Activated CD8-positive, alpha-beta memory T cell treated with anti-CD3 and anti-CD28 coated beads for 48 hours (primary cell): ENCODE data around the gene SLC39A12.
"Not testable (repeated sequence)": the region's sequence is repeated elsewhere in the genome, so short reads cannot be mapped to it uniquely, and the experiment has no call there.

ENCODE experiments used
- DNase-seq, 3 experiments: peaks; one replicate each; pipeline ENCODE4 v3.0.0-alpha.2; 2020; ENCODE audit warnings: low read depth in 2 of 3, low spot score in 2 of 3

Gene SLC39A12

DNA sequence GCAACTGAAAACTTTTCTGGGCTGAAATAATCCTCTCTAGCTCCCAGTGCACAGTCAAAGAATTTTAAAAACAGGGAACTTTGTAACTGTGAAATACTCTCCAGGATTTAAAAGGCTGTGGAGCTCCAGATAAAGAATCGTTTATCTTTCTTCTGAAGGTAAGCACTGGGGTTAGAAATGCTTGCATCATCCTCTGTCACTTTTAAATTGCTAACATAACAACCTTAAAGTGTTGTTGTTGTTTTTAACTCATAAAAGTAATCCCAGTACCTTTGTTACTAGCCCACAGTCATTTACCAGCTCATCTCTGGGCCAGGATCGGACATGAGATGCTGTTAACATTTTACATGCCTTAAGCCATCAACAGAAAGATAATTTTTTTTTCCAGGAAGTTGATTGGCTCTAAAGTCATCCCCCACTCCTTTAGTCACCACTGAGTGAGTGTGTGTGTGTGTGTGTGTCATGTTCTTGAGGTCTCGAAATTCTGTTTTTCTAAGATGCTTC, at the start of gene SLC39A12:
Gene SLC39A12 (plus strand): TSS at position 51 of the 504 bp plus-strand sequence. CDS start 1,359 bp downstream, outside the sequence.
- no peak for DNase-seq

DNA sequence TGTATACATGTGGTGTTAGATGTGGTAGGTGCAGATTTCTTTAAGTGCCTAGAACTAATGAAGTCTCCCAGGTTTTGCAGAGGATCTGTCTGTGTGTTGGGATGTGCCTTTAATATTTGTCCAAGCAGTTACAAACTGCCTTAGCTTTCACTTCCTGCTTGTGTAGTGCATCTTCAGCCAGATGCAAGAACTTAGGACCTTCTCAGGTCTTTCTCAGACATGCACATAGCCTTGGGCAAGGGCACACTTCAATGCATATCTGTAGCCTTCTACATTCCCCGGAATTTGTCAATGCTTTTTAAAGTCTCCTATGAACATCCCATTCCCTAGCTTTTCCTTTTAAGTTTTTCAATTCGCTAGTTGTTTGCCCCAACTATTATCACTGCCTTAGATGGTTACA, 47.2 kb upstream of the SLC39A12 start:
- no peak for DNase-seq

DNA sequence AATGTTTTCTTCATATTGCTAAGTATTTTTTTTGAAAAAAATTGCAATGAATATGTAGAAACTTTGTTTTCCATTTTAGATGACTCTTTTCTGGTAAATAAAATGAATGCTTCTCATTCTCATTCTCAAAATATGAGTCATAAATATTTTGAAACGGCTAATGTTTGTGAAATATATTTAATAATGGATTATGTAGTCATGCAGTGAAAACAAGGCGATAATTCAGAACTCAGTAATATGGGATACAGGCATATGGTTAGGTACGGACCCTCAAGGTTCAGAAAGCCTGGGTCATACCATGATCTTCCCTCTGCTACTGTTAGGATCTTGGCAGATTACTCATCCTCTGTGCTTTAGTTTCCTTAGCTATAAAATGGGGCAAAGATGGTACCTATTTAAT, 46.2 kb upstream of the SLC39A12 start:
- no peak for DNase-seq

DNA sequence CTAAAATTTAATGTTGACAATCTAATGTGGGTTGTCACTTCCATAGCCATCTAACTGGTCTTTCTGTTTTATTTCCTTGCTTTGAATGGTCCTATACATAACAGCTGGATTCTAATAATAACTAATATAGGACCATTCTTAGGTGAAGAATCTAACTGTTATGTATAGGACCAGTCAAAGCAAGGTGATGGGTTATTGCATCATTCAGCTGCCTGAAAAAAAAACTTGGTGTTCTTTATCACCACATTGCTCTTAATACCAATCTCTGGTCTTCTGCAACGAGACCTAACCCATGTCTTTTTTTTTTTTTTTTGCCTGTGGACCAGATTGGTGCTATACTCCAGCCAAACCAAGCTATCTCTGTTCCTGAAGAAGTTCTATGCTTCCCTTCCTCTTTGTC, 45.7 kb upstream of the SLC39A12 start:
- DNase-seq, result no peak

DNA sequence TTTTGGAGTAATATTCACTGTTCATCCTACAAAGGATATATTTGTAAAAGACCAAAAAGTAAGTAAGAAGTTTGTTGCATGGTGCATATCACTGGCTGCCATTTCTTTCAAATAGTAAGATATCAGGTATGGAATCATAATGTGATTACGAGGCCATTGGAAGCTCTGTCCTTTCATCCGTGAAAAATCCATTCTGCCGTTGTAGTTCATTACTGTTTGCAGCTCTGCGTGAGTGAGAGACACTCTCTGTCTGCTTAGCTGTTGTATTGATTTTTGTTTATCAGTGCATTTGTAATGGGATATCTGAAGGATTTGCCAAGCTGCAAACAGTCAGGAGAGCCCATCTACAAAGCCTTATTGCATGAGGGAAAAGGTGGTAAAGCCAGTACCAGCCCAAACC, 44.1 kb upstream of the SLC39A12 start:
- no peak for DNase-seq

DNA sequence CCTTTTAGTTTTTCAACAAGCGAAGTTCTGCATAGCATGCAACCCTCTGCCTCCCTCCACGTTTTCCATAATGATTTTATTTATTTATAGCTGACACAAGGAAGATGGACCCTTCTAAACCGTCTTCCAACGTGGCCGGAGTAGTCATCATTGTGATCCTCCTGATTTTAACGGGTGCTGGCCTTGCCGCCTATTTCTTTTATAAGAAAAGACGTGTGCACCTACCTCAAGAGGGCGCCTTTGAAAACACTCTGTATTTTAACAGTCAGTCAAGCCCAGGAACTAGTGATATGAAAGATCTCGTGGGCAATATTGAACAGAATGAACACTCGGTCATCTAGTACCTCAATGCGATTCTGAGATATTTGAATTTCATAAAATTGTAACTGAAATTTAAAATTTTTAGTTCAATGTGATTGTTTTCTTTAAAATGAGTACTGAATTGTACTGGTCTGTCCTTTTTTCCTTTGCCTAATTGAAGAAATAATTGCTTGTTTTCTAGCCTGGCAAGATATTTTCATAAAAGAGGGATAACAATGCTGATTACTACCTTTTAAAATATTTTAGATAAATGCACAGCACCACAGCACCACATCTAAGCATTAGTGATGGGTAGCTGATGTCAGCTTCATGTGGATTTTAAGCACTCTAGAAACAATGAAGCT, 41.5 kb upstream of the SLC39A12 start:
- no peak for DNase-seq

DNA sequence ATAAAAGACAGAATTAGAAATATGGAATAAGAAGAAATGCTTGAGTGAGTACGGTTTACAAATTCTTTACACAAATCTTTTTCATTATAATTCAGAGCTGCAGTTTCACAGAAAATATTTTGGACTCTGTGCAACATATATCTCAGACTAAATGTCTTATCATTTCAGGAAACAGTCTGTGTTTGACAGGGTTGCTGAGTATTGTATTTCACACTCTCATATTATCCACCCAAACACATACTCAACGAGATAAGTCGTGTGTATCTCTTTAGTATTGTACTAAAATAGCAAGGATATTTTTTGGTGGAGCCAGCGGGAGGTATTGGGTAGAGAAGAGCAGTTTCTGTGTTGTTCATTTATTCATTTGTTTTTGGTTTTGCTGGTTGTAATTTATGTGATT, 39.0 kb upstream of the SLC39A12 start:
- no peak for DNase-seq

DNA sequence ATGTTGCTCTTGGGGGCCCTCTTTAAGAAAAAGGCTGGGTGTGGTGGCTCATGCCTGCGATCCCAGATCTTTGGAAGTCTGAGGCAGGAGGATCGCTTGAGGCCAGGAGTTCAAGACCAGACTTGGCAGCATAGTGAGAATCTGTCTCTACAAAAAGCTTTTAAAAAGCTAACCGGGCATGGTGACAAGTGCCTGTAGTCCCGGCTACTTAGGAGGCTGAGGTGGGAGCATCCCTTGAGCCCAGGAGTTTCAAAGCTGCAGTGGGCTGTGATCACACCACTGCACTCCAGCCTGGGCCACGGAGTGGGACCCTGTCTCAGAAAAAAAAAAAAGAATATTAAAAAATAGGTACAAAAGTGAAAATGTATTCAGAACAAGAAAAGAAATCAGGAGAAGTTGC, 38.1 kb upstream of the SLC39A12 start:
- DNase-seq, result no peak

DNA sequence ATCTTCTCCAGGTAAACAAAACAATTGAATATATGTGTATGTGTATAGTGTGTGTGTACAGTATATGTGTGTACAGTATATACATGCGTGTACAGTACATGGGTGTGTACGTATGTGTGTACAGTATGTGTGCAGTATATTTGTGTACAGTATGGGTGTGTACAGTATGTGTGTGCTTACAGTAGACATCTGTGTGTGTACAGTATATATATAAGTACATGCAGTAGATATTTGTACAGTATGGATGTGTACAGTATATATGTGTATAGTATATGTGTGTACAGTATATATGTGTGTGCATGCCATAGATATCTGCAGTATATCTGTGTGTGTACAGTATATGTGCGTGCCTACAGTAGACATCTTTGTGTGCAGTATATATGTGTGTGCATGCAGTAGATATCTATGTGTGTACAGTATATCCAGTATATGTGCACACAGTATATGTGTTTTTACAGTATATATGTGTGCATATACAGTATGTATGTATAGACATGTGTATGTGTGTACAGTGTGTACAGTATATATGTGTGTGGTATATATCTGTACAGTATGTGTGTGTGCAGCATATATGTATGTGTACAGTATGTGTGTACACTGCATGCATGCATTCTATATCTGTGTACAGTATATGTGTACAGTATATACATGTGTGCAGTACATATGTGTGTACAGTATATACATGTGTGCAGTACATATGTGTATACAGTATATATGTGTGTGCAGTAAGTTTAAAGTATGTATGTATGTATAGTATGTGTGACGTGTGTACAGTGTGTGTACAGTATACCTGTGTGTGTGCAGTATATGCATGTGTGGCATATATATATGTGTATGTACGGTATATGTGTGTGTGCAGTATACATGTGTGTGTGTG, 37.3 kb upstream of the SLC39A12 start:
- no peak for DNase-seq

DNA sequence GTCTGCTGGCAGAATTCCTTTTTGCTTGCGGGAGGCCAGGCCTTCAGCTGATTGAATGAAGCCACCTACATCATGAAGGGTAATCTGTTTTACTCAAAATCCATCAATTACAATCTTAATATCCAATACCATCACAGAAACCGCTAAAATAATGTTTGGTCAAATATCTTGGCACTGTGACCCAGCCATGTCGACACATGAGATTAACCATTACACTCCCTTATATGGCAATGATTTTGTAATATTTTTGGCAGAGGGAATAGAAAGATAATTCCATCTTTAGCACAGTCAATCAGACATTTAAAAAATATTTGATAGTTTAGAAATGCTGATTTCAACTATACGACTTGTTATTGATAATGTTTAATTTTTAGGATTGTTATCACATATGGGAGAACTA, 36.5 kb upstream of the SLC39A12 start:
- no peak for DNase-seq

DNA sequence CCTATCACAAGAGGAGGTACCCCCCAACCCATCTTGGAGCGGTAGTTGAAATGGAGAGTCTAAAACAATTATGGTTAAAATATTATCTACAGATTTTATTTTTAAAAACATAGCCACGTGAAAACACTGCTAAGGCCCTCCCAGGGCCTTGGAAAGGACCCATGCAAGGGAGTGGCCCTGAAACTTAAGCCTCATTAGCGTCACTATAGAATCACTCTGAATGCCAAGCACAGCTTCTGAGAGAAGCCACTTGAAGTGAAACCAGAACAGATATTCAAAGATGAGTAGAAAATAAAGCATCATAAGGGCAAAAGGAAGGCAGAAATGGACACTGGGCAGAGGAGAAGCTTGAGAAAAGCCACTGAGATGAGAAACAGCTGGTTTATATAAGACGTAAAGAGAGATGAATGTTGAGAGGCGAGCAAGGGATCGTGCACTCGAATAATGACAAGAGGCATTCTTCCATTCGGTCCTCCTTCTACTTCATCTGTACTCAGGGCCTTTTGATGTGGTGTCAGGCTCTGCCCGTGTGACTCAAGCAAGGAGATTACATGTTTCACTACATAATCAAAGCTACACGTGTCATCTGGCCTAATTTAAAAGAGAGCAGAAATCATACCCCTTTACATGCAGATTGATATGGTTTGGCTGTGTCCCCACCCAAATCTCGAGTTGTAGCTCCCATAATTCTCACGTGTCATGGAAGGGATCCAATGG, 33.4 kb upstream of the SLC39A12 start:
- DNase-seq, result no peak

DNA sequence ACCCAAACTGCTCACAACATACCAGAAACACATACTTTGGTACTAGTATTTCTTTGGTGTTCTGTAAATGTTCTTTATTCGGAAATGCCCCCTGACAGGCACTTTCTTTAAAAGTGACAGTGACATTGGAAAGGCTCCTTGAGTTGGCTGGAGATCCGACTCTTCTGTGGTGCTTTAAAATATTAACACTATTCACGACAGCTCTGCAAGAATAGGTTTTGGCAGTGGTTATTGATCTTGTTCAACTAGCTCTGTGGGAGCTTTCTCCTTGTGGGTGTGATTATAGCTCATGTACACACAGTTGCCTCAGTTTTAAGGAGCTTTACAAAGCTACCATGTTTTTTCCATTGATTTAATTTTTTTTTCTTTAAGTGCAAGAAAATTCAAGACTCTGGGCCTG, 30.3 kb upstream of the SLC39A12 start:
- DNase-seq, result no peak

DNA sequence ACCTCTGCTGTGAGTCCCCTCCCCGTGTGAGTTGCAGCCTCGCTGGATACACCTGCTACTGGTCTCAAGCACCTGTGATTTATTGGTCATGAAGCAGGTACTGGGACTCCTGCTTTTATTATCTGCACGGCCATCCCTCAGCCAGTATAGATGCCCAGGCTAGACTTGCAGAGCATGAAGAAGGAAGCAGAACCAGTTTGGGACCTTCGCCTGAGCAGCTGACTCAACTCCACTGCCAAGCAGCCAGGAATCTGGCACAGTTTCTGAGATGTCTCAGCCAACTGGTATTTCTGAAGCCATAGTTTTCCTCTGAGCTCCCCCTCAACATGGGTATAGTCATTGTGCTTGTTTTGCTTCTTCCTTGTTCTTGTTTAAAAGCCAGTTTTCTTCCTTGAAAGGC, 28.0 kb upstream of the SLC39A12 start:
- DNase-seq, result no peak

DNA sequence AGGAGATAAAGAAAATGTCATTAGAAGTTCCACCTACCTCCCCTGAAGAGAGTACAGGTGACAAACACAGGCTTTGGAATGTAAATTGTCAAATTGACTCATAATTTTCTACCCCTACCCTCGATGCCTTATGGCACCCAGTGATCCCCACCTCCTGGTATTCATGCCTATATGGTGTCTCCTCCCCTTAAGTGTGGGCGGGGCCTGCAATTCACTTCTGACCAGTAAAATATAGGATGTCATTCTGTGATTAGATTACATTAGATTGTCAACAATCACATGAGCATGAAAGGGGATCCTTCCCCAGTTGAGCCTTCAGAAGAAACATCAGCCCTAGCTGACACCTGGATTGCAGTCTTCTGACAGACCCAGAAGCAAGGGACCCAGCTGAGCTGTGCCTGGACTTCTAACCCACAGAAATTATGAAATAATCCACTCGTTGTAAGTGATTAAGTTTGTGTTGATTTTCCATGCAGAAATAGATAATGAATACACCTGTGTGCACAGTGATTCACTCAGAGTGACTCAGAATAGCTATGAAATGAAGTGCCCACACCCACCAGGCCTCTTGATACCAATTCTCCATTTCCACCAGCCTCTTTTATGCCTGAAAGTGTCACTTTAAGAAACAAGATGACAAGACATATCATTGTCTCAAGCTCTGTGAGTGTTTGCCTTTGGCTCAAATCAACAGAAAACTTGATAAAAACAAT, 8.5 kb upstream of the SLC39A12 start:
- no peak for DNase-seq

DNA sequence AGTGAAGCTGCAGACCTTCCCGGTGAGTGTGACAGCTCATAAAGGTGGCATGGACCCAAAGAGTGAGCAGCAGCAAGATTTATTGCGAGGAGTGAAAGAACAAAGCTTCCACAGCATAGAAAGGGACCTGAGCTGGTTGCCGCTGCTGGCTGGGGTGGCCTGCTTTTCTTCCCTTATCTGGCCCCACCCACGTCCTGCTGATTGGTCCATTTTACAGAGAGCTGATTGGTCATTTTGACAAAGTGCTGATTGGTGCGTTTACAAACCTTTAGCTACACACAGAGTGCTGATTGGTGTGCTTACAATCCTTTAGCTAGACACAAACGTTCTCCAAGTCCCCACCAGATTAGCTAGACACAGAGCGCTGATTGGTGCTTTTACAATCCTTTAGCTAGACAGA, 1.4 kb upstream of the SLC39A12 start:
- not testable (repeated sequence) for DNase-seq

DNA sequence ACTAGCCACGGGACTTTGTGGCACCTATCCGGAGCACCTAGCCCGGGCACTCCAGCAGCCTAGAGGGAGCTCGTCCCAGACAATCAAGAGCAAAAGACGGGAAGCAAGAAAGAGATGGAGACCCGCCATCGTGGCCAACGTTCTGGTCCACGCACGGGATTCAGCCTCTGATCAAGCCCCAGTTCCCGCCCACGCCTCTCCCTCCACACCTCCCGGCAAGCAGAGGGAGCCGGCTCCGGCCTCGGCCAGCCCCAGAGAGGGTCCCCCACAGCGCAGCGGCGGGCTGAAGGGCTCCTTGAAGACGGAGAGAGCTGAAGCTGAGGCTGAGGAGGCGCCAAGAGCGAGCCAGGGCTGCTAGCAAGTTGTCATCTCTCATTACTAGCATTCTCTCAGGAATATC, 992 bp upstream of the SLC39A12 start:
- DNase-seq, result no peak

DNA sequence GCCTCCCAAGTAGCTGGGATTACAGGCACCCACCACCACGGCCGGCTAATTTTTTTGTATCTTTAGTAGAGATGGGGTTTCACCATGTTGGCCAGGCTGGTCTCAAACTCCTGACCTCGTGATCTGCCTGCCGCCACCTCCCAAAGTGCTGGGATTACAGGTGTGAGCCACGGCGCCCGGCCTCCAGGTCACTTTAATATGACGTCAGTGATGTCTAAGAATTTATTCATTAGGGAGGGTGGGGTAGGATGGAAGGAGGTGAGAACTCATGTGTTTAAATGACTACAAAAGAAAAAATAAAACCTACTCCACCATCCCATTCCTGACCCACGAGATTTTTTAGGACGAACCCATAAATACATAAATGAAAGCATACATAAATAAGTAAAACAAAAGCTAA, 2.7 kb downstream of the SLC39A12 start:
- DNase-seq, result not testable (repeated sequence)

DNA sequence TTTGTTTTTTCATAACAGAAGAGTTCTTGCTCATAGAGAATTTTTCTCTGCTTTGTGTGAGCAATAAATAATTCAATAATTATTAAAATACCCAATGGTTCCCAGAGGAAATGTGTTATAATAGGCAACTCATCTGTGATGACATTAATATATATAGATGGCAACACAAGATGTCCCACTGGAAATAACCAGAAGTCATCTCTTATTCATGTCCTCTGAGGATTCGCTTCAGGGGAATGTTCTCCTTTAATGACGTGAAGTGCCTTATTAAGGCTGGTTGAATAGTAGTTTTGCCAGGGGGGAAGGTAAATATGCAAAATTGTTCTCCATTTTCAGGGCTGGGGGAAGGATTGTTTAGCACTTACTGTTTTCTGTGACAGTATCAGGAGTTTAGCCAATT, 3.1 kb downstream of the SLC39A12 start:
- DNase-seq, result no peak

DNA sequence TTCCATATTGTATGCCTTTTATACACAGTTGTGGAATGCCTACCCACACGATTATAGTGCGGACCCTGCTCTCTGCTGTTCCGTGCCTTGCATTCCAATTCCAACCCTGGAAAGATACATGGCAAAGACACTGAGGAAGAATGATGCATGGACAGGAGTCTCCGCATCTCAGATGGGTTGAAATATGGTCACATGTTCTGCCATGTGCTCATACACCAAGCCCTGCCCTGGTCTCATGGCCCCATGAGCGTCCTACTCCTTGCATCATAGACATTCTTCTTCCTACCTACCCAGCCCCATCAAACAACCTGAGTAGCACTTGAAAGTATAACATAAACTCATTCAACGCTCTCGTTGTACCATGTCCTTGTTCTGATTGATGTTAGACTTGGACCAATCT, 6.3 kb downstream of the SLC39A12 start:
- DNase-seq, result no peak

DNA sequence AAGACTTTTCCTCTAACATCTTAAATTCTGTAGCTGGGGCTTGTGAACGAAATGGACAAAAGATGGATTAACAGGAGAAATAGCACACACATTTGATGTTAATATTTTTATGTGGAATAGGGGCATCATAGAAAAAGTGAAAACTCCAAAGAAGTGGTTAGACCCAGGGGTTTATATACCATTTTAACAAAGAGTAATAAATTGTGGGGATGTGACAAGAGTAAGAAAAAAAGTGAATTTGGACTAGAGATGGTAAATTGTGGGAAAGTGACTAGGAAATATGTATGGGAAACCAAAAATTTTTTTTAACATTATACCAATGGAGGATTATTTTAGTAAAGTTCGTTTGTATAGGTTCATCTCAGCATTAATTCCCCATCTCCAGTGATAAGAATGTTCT, 8.2 kb downstream of the SLC39A12 start:
- DNase-seq, result no peak
